SJSA1 (cell line): Measurements from ENCODE around the gene SLIT1. TPM values are rescaled to one million over a fixed set of nuclear protein-coding genes. Genes with fewer than 3 reads are reported as not detected.
A peak's percentile ranks its signal among the peaks of the same experiment; 100 is the strongest.

Source experiments
- DNase-seq, 2 experiments: peaks; one replicate each; pipeline ENCODE4 v3.0.0-alpha.2; 2015 to 2020; ENCODE audit warnings: low spot score in 2 of 2, low read depth in 1 of 2
- H3K27ac ChIP-seq: fragments of 250-450 bp; sonication (Bioruptor Pico); 2 replicates; pipeline ENCODE4 v1.5.1; 2020; ENCODE audit warnings: mild to moderate bottlenecking, moderate library complexity
- H3K27me3 ChIP-seq: fragments of 250-450 bp; sonication (Bioruptor Pico); replicated peaks from 2 replicates; pipeline ENCODE4 v1.5.1; 2020; ENCODE audit warnings: mild to moderate bottlenecking, moderate library complexity
- H3K36me3 ChIP-seq: fragments of 250-450 bp; sonication (Bioruptor Pico); 2 replicates; pipeline ENCODE4 v1.5.1; 2020; ENCODE audit warnings: mild to moderate bottlenecking
- H3K4me1 ChIP-seq: fragments of 250-450 bp; sonication (Bioruptor Pico); replicated peaks from 2 replicates; pipeline ENCODE4 v1.6.1; 2021; ENCODE audit warnings: mild to moderate bottlenecking
- H3K4me3 ChIP-seq: fragments of 250-450 bp; sonication (Bioruptor Pico); 2 replicates; pipeline ENCODE4 v1.5.1; 2020; ENCODE audit warnings: mild to moderate bottlenecking
- H3K9me3 ChIP-seq: fragments of 250-450 bp; sonication (Bioruptor Pico); replicated peaks from 2 replicates; pipeline ENCODE4 v1.5.1; 2020; ENCODE audit warnings: mild to moderate bottlenecking
- total RNA-seq: library from RNA; depleted of rRNA; stranded (reverse); fragments of >200 nt; shearing (Covaris generic); gene quantifications from 2 replicates; pipeline ENCODE4 v1.2.3, GENCODE V29; 2014

SLIT1 gene
- total RNA-seq, 1 experiment from 2014 or later = not detected

DNA sequence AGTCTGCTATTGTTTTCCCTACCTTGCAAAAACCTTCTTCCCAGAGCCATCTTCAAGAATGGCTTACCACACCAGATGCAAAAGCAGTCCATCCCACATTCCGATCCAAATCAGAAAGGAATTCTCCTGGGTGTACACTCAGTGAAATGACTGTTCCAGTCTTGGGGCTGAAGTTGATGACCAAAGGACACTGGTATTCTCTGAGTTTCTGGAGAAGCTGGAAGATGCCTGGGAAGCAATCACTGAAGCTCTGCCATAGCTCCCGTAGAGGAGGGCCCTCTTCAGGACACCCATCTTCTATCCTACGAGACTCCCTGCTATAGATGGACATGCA lies 197.9 kb downstream of the SLIT1 start:
- no peaks in the 10 kb centered on the region for H3K27me3 ChIP-seq
- H3K4me1 ChIP-seq = peaks cover 24% of the 10 kb centered on the region
- no peak overlapping the region for H3K27ac ChIP-seq
- no peak for DNase-seq
- no peaks in the 10 kb centered on the region for H3K9me3 ChIP-seq
- no peak overlapping the region for H3K4me3 ChIP-seq
- no peaks in the 10 kb centered on the region for H3K36me3 ChIP-seq

DNA sequence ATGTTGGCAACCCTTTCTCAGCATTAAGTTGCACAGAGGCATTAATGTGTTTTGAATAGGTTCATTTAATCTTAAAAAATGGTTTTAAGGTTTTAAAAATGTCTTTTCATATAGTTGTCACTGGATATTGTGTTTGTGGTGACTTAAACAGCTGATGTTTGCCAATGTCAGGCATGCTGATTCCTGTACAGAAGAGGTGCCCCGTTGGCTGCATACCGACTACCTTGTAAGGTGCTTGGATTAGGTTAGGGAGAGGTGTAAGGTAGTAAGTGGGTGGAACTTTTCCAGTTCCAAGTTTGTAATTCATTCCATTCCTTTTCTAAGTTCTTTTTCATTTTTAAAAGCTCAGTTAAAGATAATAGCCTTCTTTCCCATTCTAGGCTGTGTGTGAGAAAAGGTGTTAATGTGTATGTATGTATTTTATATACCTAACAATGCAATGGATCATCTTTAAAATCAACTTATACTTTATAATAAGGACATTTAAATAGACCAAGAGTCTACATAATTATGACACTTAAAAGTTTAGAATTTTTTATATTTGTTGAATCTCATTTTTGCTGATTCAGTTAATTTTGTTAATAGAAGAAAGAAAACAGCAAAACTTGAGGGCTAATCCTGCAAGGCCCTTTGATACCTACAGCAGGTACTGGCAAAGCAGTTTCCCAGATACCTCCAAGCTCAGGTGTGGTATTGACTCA lies 198.5 kb downstream of the SLIT1 start:
- Histone ChIP-seq H3K27ac (no peak overlapping the region), H3K27me3 (no peaks in the 10 kb centered on the region), H3K36me3 (peaks cover 3% of the 10 kb centered on the region; the same call in 1 of the 2 replicates), H3K4me1 (peaks cover 18% of the 10 kb centered on the region), H3K4me3 (no peak overlapping the region), H3K9me3 (no peaks in the 10 kb centered on the region)
- DNase-seq = no peak

DNA sequence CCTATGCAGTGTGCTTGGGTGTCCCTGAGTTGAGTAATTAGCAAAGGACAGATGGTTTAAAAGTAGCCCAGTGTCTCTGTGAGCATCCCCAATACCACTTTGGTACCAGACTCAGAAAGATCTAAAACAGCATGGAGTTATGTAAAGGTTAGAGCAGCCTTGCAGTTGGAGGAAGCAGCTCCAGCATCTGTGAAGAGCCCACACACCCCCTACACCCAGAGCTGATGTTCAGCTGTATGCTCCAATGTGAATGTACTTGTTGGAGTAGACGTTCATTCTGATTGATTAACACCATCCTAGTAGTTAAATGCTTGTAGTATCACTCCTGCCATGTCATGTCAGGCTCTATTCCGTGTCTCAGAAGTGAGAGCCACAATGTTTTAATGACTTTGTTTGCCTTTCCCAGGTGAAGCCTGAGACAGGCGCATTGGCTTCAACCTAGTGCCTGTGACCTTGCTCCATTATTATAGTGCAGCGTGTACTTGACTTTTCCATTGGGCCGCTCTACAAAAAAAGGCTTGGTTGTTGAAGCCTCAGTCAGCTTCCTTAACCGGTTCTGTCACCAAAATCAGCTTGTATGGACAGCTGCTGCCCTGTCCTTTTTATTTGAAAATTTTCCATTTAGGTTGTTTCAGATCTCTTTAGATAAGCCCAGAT lies 199.4 kb downstream of the SLIT1 start:
- H3K9me3 ChIP-seq = no peaks in the 10 kb centered on the region
- H3K36me3 ChIP-seq = peaks cover 11% of the 10 kb centered on the region
- H3K4me3 ChIP-seq = no peak overlapping the region
- no peaks in the 10 kb centered on the region for H3K27me3 ChIP-seq
- H3K27ac ChIP-seq = no peak overlapping the region
- H3K4me1 ChIP-seq = peaks cover 11% of the 10 kb centered on the region
- no peak for DNase-seq

DNA sequence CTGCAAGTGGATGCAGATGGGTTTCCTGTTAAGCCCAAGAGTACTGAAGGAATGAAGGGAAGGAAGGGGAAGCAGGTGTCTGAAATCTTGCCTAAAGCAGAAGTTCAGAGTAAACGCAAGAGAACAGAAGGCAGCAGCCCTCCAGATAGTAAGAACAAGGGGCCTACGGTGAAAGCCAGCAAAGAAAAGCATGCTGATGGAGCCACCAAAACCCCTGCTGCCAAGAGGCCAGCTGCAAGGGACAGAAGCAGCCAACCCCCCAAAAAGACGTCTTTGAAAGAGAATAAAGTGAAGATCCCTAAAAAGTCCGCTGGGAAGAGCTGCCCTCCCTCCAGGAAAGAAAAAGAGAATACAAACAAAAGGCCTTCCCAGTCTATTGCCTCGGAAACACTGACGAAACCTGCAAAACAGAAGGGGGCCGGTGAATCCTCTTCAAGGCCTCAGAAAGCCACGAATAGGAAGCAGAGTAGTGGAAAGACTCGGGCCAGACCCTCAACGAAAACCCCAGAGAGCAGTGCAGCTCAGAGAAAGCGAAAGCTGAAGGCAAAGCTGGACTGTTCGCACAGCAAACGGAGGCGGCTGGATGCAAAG lies 201.1 kb downstream of the SLIT1 start:
- DNase-seq = no peak
- Histone ChIP-seq H3K27ac (no peak overlapping the region), H3K27me3 (no peaks in the 10 kb centered on the region), H3K4me1 (no peaks in the 10 kb centered on the region), H3K36me3 (peaks cover 18% of the 10 kb centered on the region), H3K9me3 (no peaks in the 10 kb centered on the region), H3K4me3 (no peak overlapping the region)

DNA sequence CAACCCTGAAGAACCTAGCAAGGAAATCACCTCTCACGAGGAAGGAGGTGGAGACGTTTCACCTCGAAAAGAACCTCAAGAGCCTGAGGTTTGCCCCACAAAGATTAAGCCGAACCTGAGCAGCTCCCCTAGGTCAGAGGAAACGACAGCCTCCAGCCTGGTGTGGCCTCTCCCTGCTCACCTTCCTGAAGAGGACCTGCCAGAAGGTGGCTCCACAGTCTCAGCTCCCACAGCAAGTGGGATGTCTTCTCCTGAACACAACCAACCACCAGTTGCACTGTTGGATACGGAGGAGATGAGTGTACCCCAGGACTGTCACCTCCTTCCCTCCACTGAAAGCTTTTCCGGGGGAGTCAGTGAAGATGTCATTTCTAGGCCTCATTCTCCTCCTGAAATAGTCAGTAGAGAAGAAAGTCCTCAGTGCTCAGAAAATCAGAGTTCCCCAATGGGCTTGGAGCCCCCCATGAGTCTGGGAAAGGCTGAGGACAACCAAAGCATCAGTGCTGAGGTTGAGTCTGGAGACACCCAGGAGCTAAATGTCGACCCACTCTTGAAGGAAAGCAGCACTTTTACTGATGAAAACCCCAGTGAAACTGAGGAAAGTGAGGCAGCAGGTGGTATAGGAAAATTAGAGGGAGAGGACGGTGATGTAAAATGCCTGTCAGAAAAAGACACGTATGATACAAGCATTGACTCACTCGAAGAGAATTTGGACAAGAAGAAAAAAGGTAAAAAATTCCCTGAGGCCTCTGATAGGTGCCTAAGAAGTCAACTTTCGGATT lies 203.4 kb downstream of the SLIT1 start:
- H3K4me3 ChIP-seq = no peak overlapping the region
- H3K9me3 ChIP-seq = no peaks in the 10 kb centered on the region
- peaks cover 18% of the 10 kb centered on the region for H3K36me3 ChIP-seq
- no peaks in the 10 kb centered on the region for H3K27me3 ChIP-seq
- H3K27ac ChIP-seq = no peak overlapping the region
- no peaks in the 10 kb centered on the region for H3K4me1 ChIP-seq
- DNase-seq = no peak

DNA sequence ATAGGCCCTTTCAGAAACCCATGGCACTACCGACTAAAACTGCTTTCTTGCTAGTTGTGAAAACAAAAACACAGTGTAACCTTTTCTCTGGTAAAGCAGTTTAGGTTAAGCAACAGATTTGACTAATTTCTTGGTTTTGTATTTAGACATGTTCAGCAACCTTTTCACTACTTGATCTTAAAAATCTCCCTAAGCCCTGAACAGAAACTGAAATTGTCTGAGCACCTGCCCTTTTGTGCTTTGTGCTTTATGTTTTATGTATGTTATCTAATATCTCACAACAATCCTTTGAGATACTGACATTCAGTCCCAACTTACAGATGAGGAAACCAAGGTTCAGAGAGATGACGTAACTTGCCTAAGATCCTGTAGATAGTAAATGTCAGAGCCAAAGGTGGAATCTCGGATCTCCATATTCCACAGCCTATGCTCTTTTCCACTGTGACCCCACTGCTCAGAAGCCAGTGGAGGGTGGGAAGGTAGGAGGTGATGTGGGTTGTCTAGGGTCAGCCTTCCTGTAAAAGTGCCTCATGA lies 207.1 kb downstream of the SLIT1 start:
- H3K36me3 ChIP-seq = peaks cover 18% of the 10 kb centered on the region
- no peak for DNase-seq
- H3K27ac ChIP-seq = no peak overlapping the region
- H3K9me3 ChIP-seq = no peaks in the 10 kb centered on the region
- no peak overlapping the region for H3K4me3 ChIP-seq
- H3K27me3 ChIP-seq = no peaks in the 10 kb centered on the region
- no peaks in the 10 kb centered on the region for H3K4me1 ChIP-seq

DNA sequence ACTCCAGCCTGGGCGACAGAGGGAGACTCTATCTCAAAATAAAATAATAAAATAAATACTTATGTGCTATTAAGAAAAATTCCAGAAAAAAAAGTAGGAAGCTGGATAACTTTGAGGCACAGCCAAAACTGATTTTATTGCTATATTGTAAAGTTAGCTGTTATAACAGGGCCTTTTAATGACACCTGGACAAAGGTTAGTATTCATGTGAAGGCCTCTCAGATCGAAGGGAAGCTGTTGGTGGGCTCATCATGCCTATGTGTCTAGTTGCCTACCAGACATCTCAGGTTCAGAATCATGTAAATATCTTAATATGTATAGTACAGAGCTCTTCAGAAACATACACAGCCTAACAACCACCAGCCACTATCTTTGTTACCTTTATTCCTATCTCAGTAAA lies 210.6 kb downstream of the SLIT1 start:
- Histone ChIP-seq H3K4me3 (no peak overlapping the region), H3K27me3 (no peaks in the 10 kb centered on the region), H3K27ac (no peak overlapping the region), H3K36me3 (no peaks in the 10 kb centered on the region; the same call in 1 of the 2 replicates), H3K9me3 (no peaks in the 10 kb centered on the region), H3K4me1 (no peaks in the 10 kb centered on the region)
- DNase-seq = no peak

DNA sequence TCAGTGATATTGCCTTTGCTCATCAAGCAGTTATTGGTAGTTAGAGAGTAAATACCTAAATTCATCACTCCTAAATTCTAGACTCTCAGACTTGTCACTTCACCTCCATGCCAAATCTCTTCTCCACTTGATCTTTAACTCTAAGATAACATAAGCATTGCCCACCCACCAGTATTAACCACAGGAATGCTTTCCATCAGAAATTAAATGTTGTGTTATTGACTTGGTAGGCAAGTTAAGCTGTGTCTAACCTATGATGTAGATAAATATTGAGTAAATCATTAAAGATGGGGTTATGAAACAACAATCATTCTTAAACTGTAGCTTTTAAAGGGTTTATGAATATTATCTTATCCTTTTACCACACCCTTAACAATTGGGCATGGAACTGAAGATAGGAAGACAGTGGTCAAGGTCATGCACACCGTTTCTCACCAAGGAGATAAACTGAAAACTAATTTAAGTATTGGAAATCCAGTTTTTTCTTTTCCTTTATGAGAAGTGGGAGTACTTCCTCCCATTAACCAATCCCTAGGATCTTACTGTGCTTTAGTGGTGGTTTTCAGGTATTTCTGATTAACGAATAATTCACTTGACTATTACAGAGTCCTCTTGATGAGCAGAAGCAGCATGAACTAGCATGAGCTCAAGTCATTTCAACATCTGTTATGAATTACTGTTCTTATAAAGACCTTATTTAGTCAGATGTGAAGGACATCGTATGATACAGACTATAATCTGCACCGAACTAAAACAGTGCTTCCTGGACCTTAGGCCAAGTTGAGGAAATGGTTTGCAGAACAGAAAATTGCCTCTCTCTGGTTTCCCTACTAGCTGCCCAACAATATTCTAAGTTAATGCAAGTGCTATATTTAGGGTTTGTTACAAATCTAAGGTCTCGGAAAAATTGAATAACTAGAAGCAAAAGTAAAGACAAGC lies 211.7 kb downstream of the SLIT1 start:
- no peaks in the 10 kb centered on the region for H3K27me3 ChIP-seq
- no peak overlapping the region for H3K4me3 ChIP-seq
- no peak for DNase-seq
- H3K4me1 ChIP-seq = 0 out of 2 replicates have a peak, but pooled peaks cover under 1% of the 10 kb centered on the region
- no peaks in the 10 kb centered on the region for H3K9me3 ChIP-seq
- no peak overlapping the region for H3K27ac ChIP-seq
- H3K36me3 ChIP-seq = no peaks in the 10 kb centered on the region; the same call in 1 of the 2 replicates

DNA sequence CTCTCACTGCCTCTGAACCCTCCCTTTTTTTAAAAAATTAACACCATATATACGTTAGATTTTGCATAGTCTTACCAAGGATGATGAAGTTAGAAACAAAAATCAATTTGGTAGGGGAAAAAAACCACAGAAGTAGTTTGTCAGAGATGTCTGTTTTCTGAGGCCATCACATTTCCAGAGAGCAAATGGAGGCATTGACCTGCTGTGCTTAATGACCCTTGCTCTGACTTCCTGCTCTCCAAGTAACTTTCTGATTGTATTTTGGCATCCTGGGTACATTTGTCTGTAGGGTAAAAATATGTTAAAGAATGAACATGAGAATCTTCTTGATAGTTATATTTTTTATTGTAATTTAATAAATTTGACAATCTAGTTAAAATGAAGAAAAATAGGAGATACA lies 213.5 kb downstream of the SLIT1 start:
- Histone ChIP-seq H3K4me3 (no peak overlapping the region), H3K27me3 (no peaks in the 10 kb centered on the region), H3K9me3 (no peaks in the 10 kb centered on the region), H3K36me3 (no peaks in the 10 kb centered on the region; the same call in 1 of the 2 replicates), H3K4me1 (peaks cover 15% of the 10 kb centered on the region), H3K27ac (no peak overlapping the region)
- DNase-seq = no peak

DNA sequence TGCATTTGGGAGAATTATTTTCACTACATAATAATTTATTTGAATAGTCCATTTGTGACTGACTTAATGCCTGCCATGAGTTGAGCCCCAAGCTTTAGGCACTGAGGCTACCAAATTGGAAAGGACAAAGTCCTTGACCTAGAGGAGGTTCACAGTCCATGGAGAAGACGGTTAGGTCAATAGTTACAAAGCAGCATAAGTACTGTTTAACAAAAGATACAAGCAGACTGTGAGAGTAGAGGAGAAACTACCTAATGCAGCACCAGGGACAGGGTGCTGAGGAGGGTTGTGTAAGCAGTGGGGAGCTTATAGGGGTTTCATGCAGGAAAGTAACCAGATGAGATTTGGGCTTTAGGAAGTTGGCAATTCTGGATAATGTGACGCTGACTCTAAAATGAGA lies 214.4 kb downstream of the SLIT1 start:
- H3K36me3 ChIP-seq = no peaks in the 10 kb centered on the region; the same call in 1 of the 2 replicates
- no peak for DNase-seq
- H3K4me3 ChIP-seq = no peak overlapping the region
- H3K4me1 ChIP-seq = peaks cover 17% of the 10 kb centered on the region
- H3K27ac ChIP-seq = no peak overlapping the region
- no peaks in the 10 kb centered on the region for H3K9me3 ChIP-seq
- H3K27me3 ChIP-seq = no peaks in the 10 kb centered on the region

DNA sequence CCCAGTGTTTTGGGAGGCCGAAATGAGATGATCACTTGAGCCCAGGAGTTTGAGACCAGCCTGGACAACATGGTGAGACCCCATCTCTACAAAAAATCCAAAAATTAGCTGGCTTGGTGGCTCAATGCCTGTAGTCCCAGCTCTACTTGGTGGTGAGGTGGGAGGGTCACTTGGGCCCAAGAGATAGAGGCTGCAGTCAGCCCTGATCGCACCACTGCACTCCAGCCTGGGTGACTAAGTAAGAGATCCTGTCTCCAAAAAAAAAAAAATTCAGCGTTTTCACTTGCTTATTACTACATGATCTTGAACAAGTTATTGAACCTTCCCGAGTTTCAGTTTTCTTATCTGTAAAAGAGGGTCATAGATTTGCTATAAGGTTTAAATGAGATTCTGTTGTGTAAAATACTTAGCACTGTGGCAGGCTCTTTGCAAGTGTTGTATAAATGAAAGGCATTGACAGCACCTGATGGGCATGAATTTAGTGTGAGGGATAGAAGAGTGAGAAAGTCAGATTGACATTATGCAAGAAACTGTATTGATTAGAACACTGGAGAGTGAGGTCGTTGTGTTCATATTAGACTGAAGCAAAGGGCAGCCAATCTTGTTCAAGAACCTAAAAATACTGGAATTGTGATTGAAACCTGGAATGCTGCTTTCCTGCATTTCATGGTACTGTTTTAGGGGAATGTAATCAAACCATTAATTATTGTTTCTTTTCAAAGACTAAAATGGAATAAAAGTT lies 216.9 kb downstream of the SLIT1 start:
- Histone ChIP-seq H3K4me3 (no peak overlapping the region), H3K4me1 (peaks cover 17% of the 10 kb centered on the region), H3K27me3 (no peaks in the 10 kb centered on the region), H3K9me3 (no peaks in the 10 kb centered on the region), H3K36me3 (no peaks in the 10 kb centered on the region; the same call in 1 of the 2 replicates), H3K27ac (no peak overlapping the region)
- DNase-seq = no peak

DNA sequence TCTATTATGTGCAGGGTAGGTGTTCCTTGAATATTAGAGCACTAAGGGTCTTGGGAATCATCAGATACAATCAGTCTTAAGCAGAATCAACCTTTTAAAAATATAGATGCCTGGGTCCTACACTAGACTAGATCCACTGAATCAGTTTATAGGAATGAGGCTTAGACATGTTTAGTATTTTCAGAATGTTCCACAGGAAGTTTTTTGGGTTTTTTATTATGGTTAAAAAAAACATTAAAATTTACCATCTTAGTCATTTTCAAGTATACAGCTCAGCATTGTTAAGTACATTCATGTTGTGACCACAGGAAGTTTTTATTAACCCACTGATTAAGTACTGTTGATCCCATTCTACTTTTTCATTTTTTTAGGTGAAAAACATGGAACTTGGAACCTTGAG lies 217.9 kb downstream of the SLIT1 start:
- Histone ChIP-seq H3K27ac (no peak overlapping the region), H3K9me3 (no peaks in the 10 kb centered on the region), H3K4me3 (no peak overlapping the region), H3K27me3 (no peaks in the 10 kb centered on the region), H3K36me3 (no peaks in the 10 kb centered on the region; the same call in 1 of the 2 replicates), H3K4me1 (peaks cover 17% of the 10 kb centered on the region)
- DNase-seq = peak in 1 of 2 experiments; percentile 21
